Measurements from ENCODE around the gene PCED1B. TPM values are rescaled to one million over a fixed set of nuclear protein-coding genes. Genes with fewer than 3 reads are reported as not detected.
"Not testable (repeated sequence)": the region's sequence is repeated elsewhere in the genome, so short reads cannot be mapped to it uniquely, and the experiment has no call there.

Gene PCED1B
- polyA plus RNA-seq, 1 donor (not counting 4 experiments of a cell fraction or from before 2014, with no cell fraction given): 3.2 TPM

- DNase-seq (ENCODE audit: low read depth, low spot score): no peak
- dilution Hi-C loops (cut with MboI; ENCODE audit: extremely low pct_ligation_motif_present, low sequenced_read_pairs): no loop called here
- no peak overlapping the region for H3K27ac ChIP-seq (ENCODE audit: control insufficient read depth, insufficient read depth, low read length)
- no peaks in the 10 kb centered on the region for H3K4me1 ChIP-seq (ENCODE audit: control insufficient read depth, extremely low read depth, insufficient read depth, low read length)
- no peak for TF ChIP-seq EZH2 (IDR thresholded peaks at IDR 0.05; ENCODE audit: low read length)
- no peaks in the 10 kb centered on the region for H4K20me1 ChIP-seq (ENCODE audit: control insufficient read depth, extremely low read depth, insufficient read depth, low read length)
- H3K4me2 ChIP-seq (ENCODE audit: control insufficient read depth, extremely low read depth, insufficient read depth, low read depth, low read length): no peak overlapping the region
- H3K79me2 ChIP-seq (ENCODE audit: control insufficient read depth, insufficient read depth, low read length): no peaks in the 10 kb centered on the region
- no peak overlapping the region for H3K9ac ChIP-seq (ENCODE audit: control insufficient read depth, extremely low read depth, insufficient read depth, low read length)
- no peak overlapping the region for H2AFZ ChIP-seq (ENCODE audit: control insufficient read depth, low read length)
- peak; percentile 41 for FAIRE-seq
- H3K9me1 ChIP-seq (ENCODE audit: control insufficient read depth, extremely low read depth, insufficient read depth, low read length): no peaks in the 10 kb centered on the region
- no peaks in the 10 kb centered on the region for H3K27me3 ChIP-seq (ENCODE audit: control insufficient read depth, extremely low read depth, insufficient read depth, low read length)
- no peak overlapping the region for H3K4me3 ChIP-seq (ENCODE audit: control insufficient read depth in 2 of 3, extremely low read depth in 1 of 3, insufficient read depth in 2 of 3, low read depth in 1 of 3, low read length in 3 of 3)
- H3K36me3 ChIP-seq (ENCODE audit: control insufficient read depth in 2 of 2, extremely low read depth in 1 of 2, insufficient read depth in 2 of 2, low read length in 2 of 2): no peaks in the 10 kb centered on the region
- no peaks in the 10 kb centered on the region for H3K9me3 ChIP-seq (ENCODE audit: control insufficient read depth, low read depth, low read length)
Observed at GRCh38 chr12:47200446-47200845, 121.0 kb downstream of the PCED1B start.

GRCh38 chr12:47201190-47201589 is 121.8 kb downstream of the PCED1B start:
- H4K20me1 ChIP-seq (ENCODE audit: control insufficient read depth, extremely low read depth, insufficient read depth, low read length); FAIRE-seq; H3K79me2 ChIP-seq (ENCODE audit: control insufficient read depth, insufficient read depth, low read length); DNase-seq (ENCODE audit: low read depth, low spot score); H3K9me3 ChIP-seq (ENCODE audit: control insufficient read depth, low read depth, low read length); H3K27ac ChIP-seq (ENCODE audit: control insufficient read depth, insufficient read depth, low read length); H3K4me2 ChIP-seq (ENCODE audit: control insufficient read depth, extremely low read depth, insufficient read depth, low read depth, low read length); H3K4me1 ChIP-seq (ENCODE audit: control insufficient read depth, extremely low read depth, insufficient read depth, low read length); H3K9me1 ChIP-seq (ENCODE audit: control insufficient read depth, extremely low read depth, insufficient read depth, low read length); H3K4me3 ChIP-seq (ENCODE audit: control insufficient read depth in 2 of 3, extremely low read depth in 1 of 3, insufficient read depth in 2 of 3, low read depth in 1 of 3, low read length in 3 of 3); dilution Hi-C loops (cut with MboI; ENCODE audit: extremely low pct_ligation_motif_present, low sequenced_read_pairs); H3K9ac ChIP-seq (ENCODE audit: control insufficient read depth, extremely low read depth, insufficient read depth, low read length); H2AFZ ChIP-seq (ENCODE audit: control insufficient read depth, low read length); H3K36me3 ChIP-seq (ENCODE audit: control insufficient read depth in 2 of 2, extremely low read depth in 1 of 2, insufficient read depth in 2 of 2, low read length in 2 of 2); H3K27me3 ChIP-seq (ENCODE audit: control insufficient read depth, extremely low read depth, insufficient read depth, low read length): not testable (repeated sequence)

- dilution Hi-C loops (cut with MboI; ENCODE audit: extremely low pct_ligation_motif_present, low sequenced_read_pairs): no loop called here
- Histone ChIP-seq H3K27me3 (ENCODE audit: control insufficient read depth, extremely low read depth, insufficient read depth, low read length) (no peaks in the 10 kb centered on the region), H2AFZ (ENCODE audit: control insufficient read depth, low read length) (no peak overlapping the region), H3K9ac (ENCODE audit: control insufficient read depth, extremely low read depth, insufficient read depth, low read length) (no peak overlapping the region), H3K79me2 (ENCODE audit: control insufficient read depth, insufficient read depth, low read length) (no peaks in the 10 kb centered on the region), H3K9me3 (ENCODE audit: control insufficient read depth, low read depth, low read length) (no peaks in the 10 kb centered on the region), H4K20me1 (ENCODE audit: control insufficient read depth, extremely low read depth, insufficient read depth, low read length) (no peaks in the 10 kb centered on the region), H3K27ac (ENCODE audit: control insufficient read depth, insufficient read depth, low read length) (no peak overlapping the region), H3K4me2 (ENCODE audit: control insufficient read depth, extremely low read depth, insufficient read depth, low read depth, low read length) (no peak overlapping the region), H3K9me1 (ENCODE audit: control insufficient read depth, extremely low read depth, insufficient read depth, low read length) (no peaks in the 10 kb centered on the region), H3K4me3 (ENCODE audit: control insufficient read depth in 2 of 3, extremely low read depth in 1 of 3, insufficient read depth in 2 of 3, low read depth in 1 of 3, low read length in 3 of 3) (no peak overlapping the region), H3K36me3 (ENCODE audit: control insufficient read depth in 2 of 2, extremely low read depth in 1 of 2, insufficient read depth in 2 of 2, low read length in 2 of 2) (no peaks in the 10 kb centered on the region), H3K4me1 (ENCODE audit: control insufficient read depth, extremely low read depth, insufficient read depth, low read length) (peaks cover 1% of the 10 kb centered on the region)
- DNase-seq (ENCODE audit: low read depth, low spot score): no peak
- TF ChIP-seq, protein P1, sequence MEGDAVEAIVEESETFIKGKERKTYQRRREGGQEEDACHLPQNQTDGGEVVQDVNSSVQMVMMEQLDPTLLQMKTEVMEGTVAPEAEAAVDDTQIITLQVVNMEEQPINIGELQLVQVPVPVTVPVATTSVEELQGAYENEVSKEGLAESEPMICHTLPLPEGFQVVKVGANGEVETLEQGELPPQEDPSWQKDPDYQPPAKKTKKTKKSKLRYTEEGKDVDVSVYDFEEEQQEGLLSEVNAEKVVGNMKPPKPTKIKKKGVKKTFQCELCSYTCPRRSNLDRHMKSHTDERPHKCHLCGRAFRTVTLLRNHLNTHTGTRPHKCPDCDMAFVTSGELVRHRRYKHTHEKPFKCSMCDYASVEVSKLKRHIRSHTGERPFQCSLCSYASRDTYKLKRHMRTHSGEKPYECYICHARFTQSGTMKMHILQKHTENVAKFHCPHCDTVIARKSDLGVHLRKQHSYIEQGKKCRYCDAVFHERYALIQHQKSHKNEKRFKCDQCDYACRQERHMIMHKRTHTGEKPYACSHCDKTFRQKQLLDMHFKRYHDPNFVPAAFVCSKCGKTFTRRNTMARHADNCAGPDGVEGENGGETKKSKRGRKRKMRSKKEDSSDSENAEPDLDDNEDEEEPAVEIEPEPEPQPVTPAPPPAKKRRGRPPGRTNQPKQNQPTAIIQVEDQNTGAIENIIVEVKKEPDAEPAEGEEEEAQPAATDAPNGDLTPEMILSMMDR (optimal IDR thresholded peaks at IDR 0.05 in 1 of 3, IDR thresholded peaks at IDR 0.05 in 1 of 3, conservative IDR thresholded peaks at IDR 0.05 in 1 of 3; ENCODE audit: extremely low read depth in 1 of 3, insufficient read depth in 2 of 3, low read length in 3 of 3): no peak
- no peak for TF ChIP-seq EZH2 (IDR thresholded peaks at IDR 0.05; ENCODE audit: low read length)
- FAIRE-seq: peak; percentile 39
Observed at GRCh38 chr12:47202176-47202575, 122.8 kb downstream of the PCED1B start.

Measured in keratinocyte (primary cell).